Effector CD8-positive, alpha-beta T cell (primary cell): ENCODE measurements around the gene IFIT3.
"Not testable (repeated sequence)": the region's sequence is repeated elsewhere in the genome, so short reads cannot be mapped to it uniquely, and the experiment has no call there.

Experiments used
- DNase-seq: peaks from one replicate; lab custom pipeline; 2025; lab: John Stamatoyannopoulos, UW

The IFIT3 gene

GRCh38 chr10:89332123-89332633 is 4.4 kb downstream of the IFIT3 start:
- DNase-seq: no peak

- no peak for DNase-seq
Measured at GRCh38 chr10:89335226-89335625, 7.4 kb downstream of the IFIT3 start.

- no peak for DNase-seq
Measured at GRCh38 chr10:89336241-89336640, 8.4 kb downstream of the IFIT3 start.

- no peak for DNase-seq
Measured at GRCh38 chr10:89337484-89337883, 9.7 kb downstream of the IFIT3 start.

- DNase-seq: no peak
Measured at GRCh38 chr10:89338713-89339112, 10.9 kb downstream of the IFIT3 start.

- no peak for DNase-seq
Measured at GRCh38 chr10:89339875-89340274, 12.1 kb downstream of the IFIT3 start.

GRCh38 chr10:89341649-89342048 is 13.9 kb downstream of the IFIT3 start:
- no peak for DNase-seq

- DNase-seq: no peak
Measured at GRCh38 chr10:89342206-89342958, 14.6 kb downstream of the IFIT3 start.

GRCh38 chr10:89343089-89343767 is 15.4 kb downstream of the IFIT3 start:
- no peak for DNase-seq

GRCh38 chr10:89344156-89344555 is 16.4 kb downstream of the IFIT3 start:
- no peak for DNase-seq

GRCh38 chr10:89345367-89346000 is 17.7 kb downstream of the IFIT3 start:
- no peak for DNase-seq

GRCh38 chr10:89346405-89347254 is 18.8 kb downstream of the IFIT3 start:
- no peak for DNase-seq

- no peak for DNase-seq
Measured at GRCh38 chr10:89347701-89348457, 20.1 kb downstream of the IFIT3 start.

- DNase-seq: no peak
Measured at GRCh38 chr10:89348481-89348880, 20.7 kb downstream of the IFIT3 start.

- no peak for DNase-seq
Measured at GRCh38 chr10:89348975-89349374, 21.2 kb downstream of the IFIT3 start.

- DNase-seq: not testable (repeated sequence)
Measured at GRCh38 chr10:89350631-89351315, 23.0 kb downstream of the IFIT3 start.

GRCh38 chr10:89351412-89351779 is 23.6 kb downstream of the IFIT3 start:
- DNase-seq: no peak

GRCh38 chr10:89351780-89352597 is 24.2 kb downstream of the IFIT3 start:
- DNase-seq: no peak

GRCh38 chr10:89352802-89353201 is 25.0 kb downstream of the IFIT3 start:
- no peak for DNase-seq
